B cell (primary cell): ENCODE data around the gene ADAMTS14.

Experiments used
- EZH2 ChIP-seq: IDR thresholded peaks from 2 replicates; pipeline ENCODE4 v1.6.1; 2012; ENCODE audit warnings: borderline replicate concordance, low read depth, mild to moderate bottlenecking, moderate library complexity, low read length; ENCODE audit not compliant: insufficient read depth, poor library complexity, severe bottlenecking
- TF ChIP-seq, protein P1 (sequence below): fragments of 200-600 bp; IDR thresholded peaks from one replicate; pipeline ENCODE4 v1.8.0; 2022; ENCODE audit warnings: antibody characterized with exemption, mild to moderate bottlenecking

GRCh38 chr10:70715853-70716795, 43.8 kb downstream of the ADAMTS14 start:
- TF ChIP-seq, protein P1, sequence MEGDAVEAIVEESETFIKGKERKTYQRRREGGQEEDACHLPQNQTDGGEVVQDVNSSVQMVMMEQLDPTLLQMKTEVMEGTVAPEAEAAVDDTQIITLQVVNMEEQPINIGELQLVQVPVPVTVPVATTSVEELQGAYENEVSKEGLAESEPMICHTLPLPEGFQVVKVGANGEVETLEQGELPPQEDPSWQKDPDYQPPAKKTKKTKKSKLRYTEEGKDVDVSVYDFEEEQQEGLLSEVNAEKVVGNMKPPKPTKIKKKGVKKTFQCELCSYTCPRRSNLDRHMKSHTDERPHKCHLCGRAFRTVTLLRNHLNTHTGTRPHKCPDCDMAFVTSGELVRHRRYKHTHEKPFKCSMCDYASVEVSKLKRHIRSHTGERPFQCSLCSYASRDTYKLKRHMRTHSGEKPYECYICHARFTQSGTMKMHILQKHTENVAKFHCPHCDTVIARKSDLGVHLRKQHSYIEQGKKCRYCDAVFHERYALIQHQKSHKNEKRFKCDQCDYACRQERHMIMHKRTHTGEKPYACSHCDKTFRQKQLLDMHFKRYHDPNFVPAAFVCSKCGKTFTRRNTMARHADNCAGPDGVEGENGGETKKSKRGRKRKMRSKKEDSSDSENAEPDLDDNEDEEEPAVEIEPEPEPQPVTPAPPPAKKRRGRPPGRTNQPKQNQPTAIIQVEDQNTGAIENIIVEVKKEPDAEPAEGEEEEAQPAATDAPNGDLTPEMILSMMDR, result no peak
- TF ChIP-seq EZH2, result no peak
